ENCODE results near the gene KIRREL1. TPM values are rescaled to one million over a fixed set of nuclear protein-coding genes. Genes with fewer than 3 reads are reported as not detected.

The KIRREL1 gene
- total RNA-seq, 1 experiment from 2014 or later, result 42.4 TPM

DNA sequence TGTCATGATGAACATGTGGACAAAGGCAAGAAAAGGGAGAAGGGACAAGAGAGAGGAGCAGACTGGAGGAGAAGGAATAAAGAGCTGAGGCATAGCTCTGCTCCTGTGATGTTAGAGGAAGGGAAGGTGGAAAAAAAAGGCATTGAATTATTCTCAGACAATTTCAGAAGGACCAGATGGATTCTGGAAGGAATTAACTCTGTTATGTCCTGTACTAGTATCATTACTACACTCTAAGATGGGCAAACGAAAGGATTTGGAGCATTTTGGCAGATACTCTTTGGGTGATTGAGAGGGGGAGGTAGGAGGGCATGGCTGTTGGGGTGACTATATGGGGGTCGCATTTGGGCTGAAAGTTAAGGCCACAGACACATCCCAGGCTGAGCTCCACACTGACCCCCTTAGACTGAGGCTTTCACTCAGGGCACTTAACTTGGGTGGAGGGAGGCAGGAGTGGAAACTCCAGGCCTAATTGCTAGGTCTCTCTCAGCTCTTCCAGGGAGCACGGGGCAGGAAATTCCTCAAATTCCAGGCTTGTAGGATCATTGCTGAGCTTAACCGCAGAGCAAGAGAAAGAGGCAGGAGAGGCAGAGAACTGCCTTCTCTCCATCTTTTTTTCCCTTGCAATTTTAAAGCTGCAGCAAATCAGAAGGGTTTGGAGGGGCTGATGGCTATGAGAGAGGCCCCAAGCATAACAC, 25.9 kb downstream of the KIRREL1 start (continued):
- TF ChIP-seq, protein P1, sequence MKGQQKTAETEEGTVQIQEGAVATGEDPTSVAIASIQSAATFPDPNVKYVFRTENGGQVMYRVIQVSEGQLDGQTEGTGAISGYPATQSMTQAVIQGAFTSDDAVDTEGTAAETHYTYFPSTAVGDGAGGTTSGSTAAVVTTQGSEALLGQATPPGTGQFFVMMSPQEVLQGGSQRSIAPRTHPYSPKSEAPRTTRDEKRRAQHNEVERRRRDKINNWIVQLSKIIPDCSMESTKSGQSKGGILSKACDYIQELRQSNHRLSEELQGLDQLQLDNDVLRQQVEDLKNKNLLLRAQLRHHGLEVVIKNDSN (CRISPR knock-in tag; IDR thresholded peaks at IDR 0.05), result no peak
- TF ChIP-seq, protein P2, sequence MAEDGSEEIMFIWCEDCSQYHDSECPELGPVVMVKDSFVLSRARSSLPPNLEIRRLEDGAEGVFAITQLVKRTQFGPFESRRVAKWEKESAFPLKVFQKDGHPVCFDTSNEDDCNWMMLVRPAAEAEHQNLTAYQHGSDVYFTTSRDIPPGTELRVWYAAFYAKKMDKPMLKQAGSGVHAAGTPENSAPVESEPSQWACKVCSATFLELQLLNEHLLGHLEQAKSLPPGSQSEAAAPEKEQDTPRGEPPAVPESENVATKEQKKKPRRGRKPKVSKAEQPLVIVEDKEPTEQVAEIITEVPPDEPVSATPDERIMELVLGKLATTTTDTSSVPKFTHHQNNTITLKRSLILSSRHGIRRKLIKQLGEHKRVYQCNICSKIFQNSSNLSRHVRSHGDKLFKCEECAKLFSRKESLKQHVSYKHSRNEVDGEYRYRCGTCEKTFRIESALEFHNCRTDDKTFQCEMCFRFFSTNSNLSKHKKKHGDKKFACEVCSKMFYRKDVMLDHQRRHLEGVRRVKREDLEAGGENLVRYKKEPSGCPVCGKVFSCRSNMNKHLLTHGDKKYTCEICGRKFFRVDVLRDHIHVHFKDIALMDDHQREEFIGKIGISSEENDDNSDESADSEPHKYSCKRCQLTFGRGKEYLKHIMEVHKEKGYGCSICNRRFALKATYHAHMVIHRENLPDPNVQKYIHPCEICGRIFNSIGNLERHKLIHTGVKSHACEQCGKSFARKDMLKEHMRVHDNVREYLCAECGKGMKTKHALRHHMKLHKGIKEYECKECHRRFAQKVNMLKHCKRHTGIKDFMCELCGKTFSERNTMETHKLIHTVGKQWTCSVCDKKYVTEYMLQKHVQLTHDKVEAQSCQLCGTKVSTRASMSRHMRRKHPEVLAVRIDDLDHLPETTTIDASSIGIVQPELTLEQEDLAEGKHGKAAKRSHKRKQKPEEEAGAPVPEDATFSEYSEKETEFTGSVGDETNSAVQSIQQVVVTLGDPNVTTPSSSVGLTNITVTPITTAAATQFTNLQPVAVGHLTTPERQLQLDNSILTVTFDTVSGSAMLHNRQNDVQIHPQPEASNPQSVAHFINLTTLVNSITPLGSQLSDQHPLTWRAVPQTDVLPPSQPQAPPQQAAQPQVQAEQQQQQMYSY (CRISPR knock-in tag; IDR thresholded peaks at IDR 0.05), result peak; percentile 91
- TF ChIP-seq MXD4 (CRISPR knock-in tag; IDR thresholded peaks at IDR 0.05; ENCODE audit: borderline replicate concordance), result no peak

DNA sequence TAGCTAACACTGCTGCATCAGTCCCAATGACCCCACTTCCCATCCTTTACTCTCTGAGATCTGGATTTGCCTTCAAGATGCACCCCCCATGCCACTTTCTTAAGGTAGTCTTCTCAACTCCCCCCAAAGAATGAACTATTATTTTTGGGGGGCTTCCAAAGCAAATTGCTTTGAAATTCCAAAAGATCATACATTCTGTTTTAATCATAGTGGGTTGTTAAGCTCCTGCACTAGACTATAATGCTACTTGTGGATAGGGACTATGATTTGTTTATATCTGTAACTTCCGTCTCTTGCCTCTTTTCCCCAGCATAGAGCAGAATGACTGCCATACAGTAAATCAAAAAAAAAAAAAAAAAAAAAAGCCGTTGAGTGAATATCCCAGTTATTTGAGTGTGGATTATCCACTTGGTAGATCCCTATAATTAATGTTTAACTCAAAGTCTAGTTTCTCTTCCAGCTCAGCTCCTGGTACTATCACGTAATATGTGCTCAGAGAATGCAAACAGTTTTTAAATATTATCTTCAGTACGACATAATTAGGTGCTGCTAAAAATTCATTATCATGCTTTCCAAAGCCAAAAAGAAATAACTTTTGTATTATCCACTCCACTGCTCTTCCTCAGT, 26.9 kb downstream of the KIRREL1 start:
- H3K27ac Mint-ChIP-seq, result peak overlapping the region; percentile 91
- peak overlapping the region; percentile 37 for H3K4me3 Mint-ChIP-seq
- no peaks in the 10 kb centered on the region; the same call in 1 of the 2 replicates for H3K36me3 Mint-ChIP-seq
- H3K9me3 Mint-ChIP-seq, result no peaks in the 10 kb centered on the region
- no peaks in the 10 kb centered on the region for H3K27me3 Mint-ChIP-seq (ENCODE audit: low read depth)
- CTCF ChIA-PET, result interaction anchor here (0.6 to 2.4 kb wide), 19 partner anchors 9 to 101 kb away, joined by 3 to 23 read pairs (median 6); partner anchors contain the start of gene KIRREL1
- peaks cover 95% of the 10 kb centered on the region for H3K4me1 Mint-ChIP-seq
- no peak for DNase-seq (ENCODE audit: low spot score)
- ATAC-seq, result no peak
- POLR2A ChIA-PET, result interaction anchor here (0.6 to 1.9 kb wide), 6 partner anchors 10 to 26 kb away, joined by 3 to 8 read pairs (median 5); partner anchors contain the start of gene KIRREL1
- TF ChIP-seq JUN (CRISPR knock-in tag; IDR thresholded peaks at IDR 0.05) (no peak), NFE2L1 (CRISPR knock-in tag; IDR thresholded peaks at IDR 0.05) (no peak), ATF1 (CRISPR knock-in tag; IDR thresholded peaks at IDR 0.05) (no peak), FOXK1 (CRISPR knock-in tag; IDR thresholded peaks at IDR 0.05) (no peak), IRF2 (CRISPR knock-in tag; IDR thresholded peaks at IDR 0.05; ENCODE audit: borderline replicate concordance, low read depth) (no peak), GTF2I (CRISPR knock-in tag; conservative IDR thresholded peaks at IDR 0.05) (no peak), JAZF1 (CRISPR knock-in tag; IDR thresholded peaks at IDR 0.05) (no peak), ZNF396 (CRISPR knock-in tag; IDR thresholded peaks at IDR 0.05; ENCODE audit: borderline replicate concordance) (no peak), KAT7 (CRISPR knock-in tag; IDR thresholded peaks at IDR 0.05; ENCODE audit: borderline replicate concordance) (no peak), ZNF423 (CRISPR knock-in tag; IDR thresholded peaks at IDR 0.05) (no peak)
- TF ChIP-seq, protein P3, sequence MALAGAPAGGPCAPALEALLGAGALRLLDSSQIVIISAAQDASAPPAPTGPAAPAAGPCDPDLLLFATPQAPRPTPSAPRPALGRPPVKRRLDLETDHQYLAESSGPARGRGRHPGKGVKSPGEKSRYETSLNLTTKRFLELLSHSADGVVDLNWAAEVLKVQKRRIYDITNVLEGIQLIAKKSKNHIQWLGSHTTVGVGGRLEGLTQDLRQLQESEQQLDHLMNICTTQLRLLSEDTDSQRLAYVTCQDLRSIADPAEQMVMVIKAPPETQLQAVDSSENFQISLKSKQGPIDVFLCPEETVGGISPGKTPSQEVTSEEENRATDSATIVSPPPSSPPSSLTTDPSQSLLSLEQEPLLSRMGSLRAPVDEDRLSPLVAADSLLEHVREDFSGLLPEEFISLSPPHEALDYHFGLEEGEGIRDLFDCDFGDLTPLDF (CRISPR knock-in tag; IDR thresholded peaks at IDR 0.05), result no peak
- TF ChIP-seq, protein P4, sequence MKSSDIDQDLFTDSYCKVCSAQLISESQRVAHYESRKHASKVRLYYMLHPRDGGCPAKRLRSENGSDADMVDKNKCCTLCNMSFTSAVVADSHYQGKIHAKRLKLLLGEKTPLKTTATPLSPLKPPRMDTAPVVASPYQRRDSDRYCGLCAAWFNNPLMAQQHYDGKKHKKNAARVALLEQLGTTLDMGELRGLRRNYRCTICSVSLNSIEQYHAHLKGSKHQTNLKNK (CRISPR knock-in tag; IDR thresholded peaks at IDR 0.05), result no peak
- TF ChIP-seq, protein P5, sequence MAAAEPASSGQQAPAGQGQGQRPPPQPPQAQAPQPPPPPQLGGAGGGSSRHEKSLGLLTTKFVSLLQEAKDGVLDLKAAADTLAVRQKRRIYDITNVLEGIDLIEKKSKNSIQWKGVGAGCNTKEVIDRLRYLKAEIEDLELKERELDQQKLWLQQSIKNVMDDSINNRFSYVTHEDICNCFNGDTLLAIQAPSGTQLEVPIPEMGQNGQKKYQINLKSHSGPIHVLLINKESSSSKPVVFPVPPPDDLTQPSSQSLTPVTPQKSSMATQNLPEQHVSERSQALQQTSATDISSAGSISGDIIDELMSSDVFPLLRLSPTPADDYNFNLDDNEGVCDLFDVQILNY (CRISPR knock-in tag; IDR thresholded peaks at IDR 0.05), result no peak
- TF ChIP-seq, protein P6, sequence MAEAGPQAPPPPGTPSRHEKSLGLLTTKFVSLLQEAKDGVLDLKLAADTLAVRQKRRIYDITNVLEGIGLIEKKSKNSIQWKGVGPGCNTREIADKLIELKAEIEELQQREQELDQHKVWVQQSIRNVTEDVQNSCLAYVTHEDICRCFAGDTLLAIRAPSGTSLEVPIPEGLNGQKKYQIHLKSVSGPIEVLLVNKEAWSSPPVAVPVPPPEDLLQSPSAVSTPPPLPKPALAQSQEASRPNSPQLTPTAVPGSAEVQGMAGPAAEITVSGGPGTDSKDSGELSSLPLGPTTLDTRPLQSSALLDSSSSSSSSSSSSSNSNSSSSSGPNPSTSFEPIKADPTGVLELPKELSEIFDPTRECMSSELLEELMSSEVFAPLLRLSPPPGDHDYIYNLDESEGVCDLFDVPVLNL (CRISPR knock-in tag; IDR thresholded peaks at IDR 0.05; ENCODE audit: borderline replicate concordance, low read depth), result no peak
- TF ChIP-seq, protein P2 (CRISPR knock-in tag; IDR thresholded peaks at IDR 0.05), result no peak
- TF ChIP-seq, protein P7, sequence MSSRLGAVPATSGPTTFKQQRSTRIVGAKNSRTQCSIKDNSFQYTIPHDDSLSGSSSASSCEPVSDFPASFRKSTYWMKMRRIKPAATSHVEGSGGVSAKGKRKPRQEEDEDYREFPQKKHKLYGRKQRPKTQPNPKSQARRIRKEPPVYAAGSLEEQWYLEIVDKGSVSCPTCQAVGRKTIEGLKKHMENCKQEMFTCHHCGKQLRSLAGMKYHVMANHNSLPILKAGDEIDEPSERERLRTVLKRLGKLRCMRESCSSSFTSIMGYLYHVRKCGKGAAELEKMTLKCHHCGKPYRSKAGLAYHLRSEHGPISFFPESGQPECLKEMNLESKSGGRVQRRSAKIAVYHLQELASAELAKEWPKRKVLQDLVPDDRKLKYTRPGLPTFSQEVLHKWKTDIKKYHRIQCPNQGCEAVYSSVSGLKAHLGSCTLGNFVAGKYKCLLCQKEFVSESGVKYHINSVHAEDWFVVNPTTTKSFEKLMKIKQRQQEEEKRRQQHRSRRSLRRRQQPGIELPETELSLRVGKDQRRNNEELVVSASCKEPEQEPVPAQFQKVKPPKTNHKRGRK (CRISPR knock-in tag; IDR thresholded peaks at IDR 0.05; ENCODE audit: borderline replicate concordance), result no peak

All from WTC11 (cell line).